BLaER1 (cell line): ENCODE data around the gene MYADML2.
A peak's percentile ranks its signal among the peaks of the same experiment; 100 is the strongest.

Experiments used
- H3K27ac ChIP-seq: shearing (Covaris generic); formaldehyde crosslinking; 2 replicates; pipeline ENCODE4 v1.8.1; 2022
- H3K27me3 ChIP-seq: shearing (Covaris generic); formaldehyde crosslinking; 2 replicates; pipeline ENCODE4 v1.8.1; 2022
- H3K36me3 ChIP-seq: shearing (Covaris generic); formaldehyde crosslinking; 2 replicates; pipeline ENCODE4 v1.8.1; 2022
- H3K4me1 ChIP-seq: shearing (Covaris generic); formaldehyde crosslinking; 2 replicates; pipeline ENCODE4 v1.8.1; 2022
- H3K4me2 ChIP-seq: shearing (Covaris generic); formaldehyde crosslinking; 2 replicates; pipeline ENCODE4 v1.8.1; 2022
- H3K4me3 ChIP-seq: shearing (Covaris generic); formaldehyde crosslinking; 2 replicates; pipeline ENCODE4 v1.8.1; 2022
- H3K9ac ChIP-seq: shearing (Covaris generic); formaldehyde crosslinking; 2 replicates; pipeline ENCODE4 v1.8.1; 2022
- H3K9me3 ChIP-seq: shearing (Covaris generic); formaldehyde crosslinking; 2 replicates; pipeline ENCODE4 v1.8.1; 2022
- H4K20me1 ChIP-seq: shearing (Covaris generic); formaldehyde crosslinking; 2 replicates; pipeline ENCODE4 v1.8.1; 2022
- Cebpa-rat ChIP-seq: shearing (Covaris generic); IDR thresholded peaks from 2 replicates; pipeline ENCODE4 v1.8.1; 2022

MYADML2 gene

DNA sequence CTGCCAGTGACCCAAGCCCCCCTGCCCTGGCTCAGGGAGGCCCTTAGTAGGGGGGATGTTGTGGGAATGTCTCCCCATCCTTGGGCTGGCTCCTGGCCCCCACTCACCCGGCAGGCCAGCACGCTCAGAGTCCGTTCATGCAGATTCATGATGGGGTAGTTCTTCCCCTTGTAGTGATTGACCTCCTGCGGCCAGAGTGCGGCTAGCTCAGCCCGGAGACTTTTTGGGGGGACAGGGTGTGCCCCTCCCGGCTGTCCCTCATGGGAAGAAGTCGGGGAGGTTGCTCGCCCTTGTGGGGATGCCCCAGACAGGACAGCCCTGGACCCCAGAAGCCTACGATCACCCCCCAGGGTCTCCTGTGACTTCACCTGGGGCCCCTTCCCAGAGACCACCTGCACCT, 41.0 kb downstream of the MYADML2 start:
- Histone ChIP-seq H3K4me1 (peaks cover 67% of the 10 kb centered on the region), H3K4me2 (no peak overlapping the region; the same call in 1 of the 2 replicates), H3K27ac (no peak overlapping the region), H4K20me1 (peaks cover 81% of the 10 kb centered on the region), H3K9ac (no peak overlapping the region), H3K9me3 (no peaks in the 10 kb centered on the region), H3K27me3 (peaks cover 35% of the 10 kb centered on the region), H3K4me3 (no peak overlapping the region), H3K36me3 (peaks cover 74% of the 10 kb centered on the region)
- no peak for TF ChIP-seq Cebpa-rat

DNA sequence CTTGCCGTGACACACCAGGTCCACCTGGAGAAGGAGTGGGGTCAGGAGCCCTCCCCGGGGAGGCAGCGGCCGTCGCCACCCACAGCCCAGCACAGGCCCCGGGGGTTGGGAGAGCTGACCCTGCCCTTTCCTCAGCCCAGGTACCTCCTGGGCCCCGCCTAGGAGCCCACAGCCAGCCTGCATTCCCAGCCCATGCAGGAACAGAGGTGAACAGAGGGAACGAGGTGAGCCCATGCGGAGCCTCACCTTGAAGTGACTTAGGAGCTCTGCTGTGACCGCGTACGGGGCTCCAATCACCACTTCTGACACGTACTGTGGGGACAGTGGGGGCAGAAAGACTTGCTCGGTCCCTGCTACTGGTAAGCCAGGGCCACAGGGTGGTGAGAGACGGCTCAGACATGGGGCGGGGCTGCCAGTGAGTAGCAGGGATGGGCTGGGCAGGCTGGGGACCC, 41.6 kb downstream of the MYADML2 start:
- Histone ChIP-seq H3K36me3 (peaks cover 80% of the 10 kb centered on the region), H3K4me1 (peaks cover 64% of the 10 kb centered on the region), H3K9me3 (no peaks in the 10 kb centered on the region), H3K4me3 (no peak overlapping the region), H3K4me2 (peak overlapping the region; percentile 76), H3K27ac (no peak overlapping the region), H3K27me3 (peaks cover 40% of the 10 kb centered on the region), H4K20me1 (peaks cover 81% of the 10 kb centered on the region), H3K9ac (no peak overlapping the region)
- TF ChIP-seq Cebpa-rat, result no peak

DNA sequence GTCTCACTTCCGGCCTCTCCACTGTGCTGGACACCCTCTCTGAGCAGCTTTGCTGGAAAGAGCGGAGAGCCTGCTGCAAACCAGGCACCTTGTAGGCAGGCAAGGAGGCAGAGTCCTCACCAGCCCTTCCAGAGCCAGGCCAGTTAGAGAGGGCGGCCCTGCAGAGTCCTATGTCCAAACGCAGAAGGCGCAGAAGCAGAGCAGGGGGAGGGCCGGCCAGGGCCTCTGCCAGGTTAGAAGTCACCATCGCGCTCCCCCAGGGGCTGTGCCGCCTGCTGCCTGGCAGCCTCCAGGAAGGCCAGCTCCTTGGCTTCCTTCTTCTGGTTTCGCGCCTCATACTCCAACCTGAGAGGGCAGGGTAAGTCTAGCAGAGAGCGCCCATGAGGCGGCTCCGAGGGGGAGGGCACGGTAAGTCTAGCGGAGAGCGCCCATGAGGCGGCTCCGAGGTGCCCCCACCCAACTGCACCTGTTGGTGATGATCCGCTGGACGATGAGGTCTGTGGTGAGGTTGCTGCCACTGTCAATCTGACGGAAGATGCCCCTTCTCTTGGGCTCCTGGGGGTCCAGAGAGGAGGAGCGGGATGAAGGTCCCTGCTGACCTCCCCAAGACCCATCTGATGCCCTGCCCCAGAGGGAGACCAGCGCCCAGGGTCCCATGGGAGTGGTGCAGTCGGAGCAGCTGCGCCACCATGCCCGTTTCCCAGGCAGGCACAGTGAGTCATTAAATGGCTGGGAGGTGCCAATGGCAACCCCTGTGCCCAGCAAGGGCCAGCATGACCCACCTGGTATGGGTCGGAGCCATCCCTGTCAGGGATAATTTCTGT, 42.2 kb downstream of the MYADML2 start:
- Histone ChIP-seq H3K36me3 (peaks cover 86% of the 10 kb centered on the region), H3K9me3 (no peaks in the 10 kb centered on the region), H4K20me1 (peaks cover 81% of the 10 kb centered on the region), H3K27ac (no peak overlapping the region), H3K9ac (peak overlapping the region; percentile 14; the same call in 1 of the 2 replicates), H3K27me3 (peaks cover 43% of the 10 kb centered on the region), H3K4me3 (no peak overlapping the region), H3K4me1 (peaks cover 58% of the 10 kb centered on the region), H3K4me2 (peak overlapping the region; percentile 76)
- TF ChIP-seq Cebpa-rat, result no peak

DNA sequence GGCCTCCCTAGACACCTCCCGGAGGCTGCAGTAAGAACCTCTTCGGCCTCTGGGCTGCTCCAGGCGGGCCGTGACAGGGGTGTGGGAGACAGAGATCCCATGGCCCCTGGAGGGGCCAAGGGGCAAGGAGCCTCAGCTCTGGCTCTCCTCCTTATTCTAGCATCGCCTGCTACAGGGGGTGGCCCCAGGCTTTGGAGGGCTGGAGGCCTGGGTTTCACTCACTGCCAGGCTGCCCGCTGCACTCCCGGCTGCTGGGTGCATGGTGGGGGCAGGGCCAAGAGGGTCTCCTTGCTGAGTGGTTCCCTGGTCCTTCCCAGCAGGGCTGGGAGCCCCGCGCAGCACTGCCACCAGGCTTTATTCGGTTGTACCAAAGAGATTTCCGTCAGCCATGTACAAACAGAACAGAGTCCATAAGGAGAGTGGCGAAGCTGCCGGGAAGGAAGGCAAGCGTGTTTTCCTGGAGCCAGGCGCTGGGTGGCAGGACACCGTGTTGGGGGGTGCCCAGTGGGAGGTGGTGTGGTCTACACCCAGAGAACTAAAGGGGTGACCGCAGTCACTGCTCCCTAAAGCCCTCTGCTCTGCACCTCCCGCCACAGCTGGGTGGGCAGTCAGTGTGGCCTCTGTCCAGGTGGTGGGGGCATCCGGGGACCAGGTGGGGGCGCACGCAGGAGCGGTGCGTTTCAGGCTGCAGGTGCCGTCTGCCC, 43.0 kb downstream of the MYADML2 start:
- Histone ChIP-seq H3K9ac (no peak overlapping the region), H3K9me3 (no peaks in the 10 kb centered on the region), H3K4me3 (no peak overlapping the region), H3K36me3 (peaks cover 88% of the 10 kb centered on the region), H4K20me1 (peaks cover 82% of the 10 kb centered on the region), H3K27ac (no peak overlapping the region), H3K4me2 (peak overlapping the region; percentile 76), H3K27me3 (peaks cover 43% of the 10 kb centered on the region), H3K4me1 (peaks cover 50% of the 10 kb centered on the region)
- no peak for TF ChIP-seq Cebpa-rat

DNA sequence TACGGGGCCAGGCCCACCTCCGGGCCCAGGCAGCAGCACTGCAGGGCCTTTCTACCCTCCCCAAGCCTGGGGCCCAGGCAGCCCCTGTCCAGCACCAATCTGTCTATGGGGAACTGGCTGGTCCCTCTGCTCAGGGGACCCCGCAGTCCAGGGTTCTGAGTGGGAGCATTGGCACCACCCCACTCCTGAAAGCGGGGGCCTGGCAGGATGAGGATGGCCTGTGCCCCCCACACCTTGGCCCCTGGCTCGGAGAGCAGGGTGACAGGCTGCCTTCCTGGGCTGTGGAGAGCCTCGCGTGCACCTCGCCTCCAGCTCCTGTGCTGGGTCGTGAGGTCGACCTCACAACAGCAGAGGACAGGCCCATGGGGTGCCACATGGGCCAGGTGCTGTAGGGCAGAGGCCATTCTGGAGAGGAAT, 43.6 kb downstream of the MYADML2 start:
- H3K9me3 ChIP-seq, result no peaks in the 10 kb centered on the region
- peaks cover 86% of the 10 kb centered on the region for H4K20me1 ChIP-seq
- no peak overlapping the region for H3K4me2 ChIP-seq
- peaks cover 88% of the 10 kb centered on the region for H3K36me3 ChIP-seq
- peaks cover 48% of the 10 kb centered on the region for H3K4me1 ChIP-seq
- H3K4me3 ChIP-seq, result no peak overlapping the region
- no peak overlapping the region for H3K9ac ChIP-seq
- no peak overlapping the region for H3K27ac ChIP-seq
- peaks cover 43% of the 10 kb centered on the region for H3K27me3 ChIP-seq
- no peak for TF ChIP-seq Cebpa-rat

DNA sequence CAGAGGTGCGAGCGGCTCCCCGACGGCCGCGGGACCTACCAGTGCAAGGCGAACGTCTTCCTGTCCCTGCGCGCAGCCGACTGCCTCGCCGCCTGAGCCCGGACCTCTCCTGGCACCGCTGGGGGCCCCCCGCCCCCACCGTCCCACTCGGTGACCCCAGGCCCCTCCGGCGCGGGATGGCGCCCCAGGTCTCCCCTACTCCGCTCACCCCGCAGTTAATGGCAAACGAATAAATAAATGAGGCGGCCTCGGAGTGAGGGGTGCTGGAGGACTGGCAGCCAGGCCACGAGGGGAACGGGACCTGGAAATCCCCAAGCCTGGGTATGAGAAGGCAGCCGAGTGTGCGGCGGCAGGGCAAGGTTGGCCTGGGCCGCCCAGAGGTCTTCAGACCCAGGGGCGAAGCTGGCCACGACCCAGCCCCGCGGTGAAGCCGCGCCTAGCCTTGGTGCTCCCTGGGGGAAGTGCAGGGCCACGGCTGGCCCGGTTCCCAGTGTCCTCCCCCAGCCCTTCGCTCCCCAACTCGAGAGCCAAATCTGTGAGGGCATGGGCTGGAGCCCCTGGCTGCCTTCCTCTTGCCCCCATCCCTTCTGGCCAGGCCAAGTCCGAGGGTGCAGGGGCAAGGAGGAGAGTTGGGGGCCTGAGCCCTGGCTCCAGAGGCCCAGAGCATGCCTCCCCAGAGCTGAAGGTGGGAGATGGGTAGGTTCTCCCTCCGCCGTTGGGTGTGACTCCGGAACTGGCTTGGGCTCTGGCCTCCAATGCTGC, 44.2 kb downstream of the MYADML2 start:
- TF ChIP-seq Cebpa-rat, result no peak
- H3K9me3 ChIP-seq, result no peaks in the 10 kb centered on the region
- peaks cover 43% of the 10 kb centered on the region for H3K27me3 ChIP-seq
- peaks cover 42% of the 10 kb centered on the region for H3K4me1 ChIP-seq
- no peak overlapping the region for H3K9ac ChIP-seq
- no peak overlapping the region for H3K4me3 ChIP-seq
- H3K27ac ChIP-seq, result no peak overlapping the region
- H3K4me2 ChIP-seq, result peak overlapping the region; percentile 34; the same call in 1 of the 2 replicates
- H4K20me1 ChIP-seq, result peaks cover 86% of the 10 kb centered on the region
- H3K36me3 ChIP-seq, result peaks cover 88% of the 10 kb centered on the region

DNA sequence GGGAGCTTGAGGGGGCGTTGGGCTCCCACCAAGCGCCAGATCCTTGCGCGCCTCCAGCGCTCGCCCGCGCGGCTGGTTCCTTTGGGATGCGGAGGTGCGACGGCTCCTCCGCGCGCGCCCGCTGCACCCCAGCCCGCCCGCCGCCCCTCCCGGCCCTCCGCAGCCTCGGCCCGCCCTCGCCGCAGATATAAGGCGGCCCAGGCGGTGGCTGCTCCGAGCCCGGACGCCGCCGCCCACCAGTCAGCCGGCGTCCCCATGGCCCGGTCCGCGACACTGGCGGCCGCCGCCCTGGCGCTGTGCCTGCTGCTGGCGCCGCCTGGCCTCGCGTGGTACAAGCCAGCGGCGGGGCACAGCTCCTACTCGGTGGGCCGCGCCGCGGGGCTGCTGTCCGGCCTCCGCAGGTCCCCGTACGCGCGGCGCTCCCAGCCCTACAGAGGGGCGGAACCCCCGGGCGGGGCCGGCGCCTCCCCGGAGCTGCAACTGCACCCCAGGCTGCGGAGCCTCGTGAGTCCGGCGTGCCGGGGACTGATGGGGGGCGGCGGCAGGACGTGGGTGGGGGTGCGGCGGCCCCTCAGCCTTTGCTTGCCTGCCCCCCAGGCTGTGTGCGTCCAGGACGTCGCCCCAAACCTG, 44.9 kb downstream of the MYADML2 start, which contains the start of gene NPB:
NPB (plus strand) TSS at position 216 of the 630 bp plus-strand sequence; CDS start at position 256, 40 bp downstream.
- no peak within 1 kb of the TSS for H3K4me3 ChIP-seq
- H3K4me2 ChIP-seq, result peak within 1 kb of the TSS; percentile 34; the same call in 1 of the 2 replicates
- H3K36me3 ChIP-seq, result peaks cover 88% of the 10 kb centered on the region
- no peak within 1 kb of the TSS for H3K9ac ChIP-seq
- peaks cover 87% of the 10 kb centered on the region for H4K20me1 ChIP-seq
- no peak for TF ChIP-seq Cebpa-rat
- H3K27ac ChIP-seq, result no peak within 1 kb of the TSS
- H3K27me3 ChIP-seq, result peaks cover 43% of the 10 kb centered on the region
- peaks cover 38% of the 10 kb centered on the region for H3K4me1 ChIP-seq
- no peaks in the 10 kb centered on the region for H3K9me3 ChIP-seq

DNA sequence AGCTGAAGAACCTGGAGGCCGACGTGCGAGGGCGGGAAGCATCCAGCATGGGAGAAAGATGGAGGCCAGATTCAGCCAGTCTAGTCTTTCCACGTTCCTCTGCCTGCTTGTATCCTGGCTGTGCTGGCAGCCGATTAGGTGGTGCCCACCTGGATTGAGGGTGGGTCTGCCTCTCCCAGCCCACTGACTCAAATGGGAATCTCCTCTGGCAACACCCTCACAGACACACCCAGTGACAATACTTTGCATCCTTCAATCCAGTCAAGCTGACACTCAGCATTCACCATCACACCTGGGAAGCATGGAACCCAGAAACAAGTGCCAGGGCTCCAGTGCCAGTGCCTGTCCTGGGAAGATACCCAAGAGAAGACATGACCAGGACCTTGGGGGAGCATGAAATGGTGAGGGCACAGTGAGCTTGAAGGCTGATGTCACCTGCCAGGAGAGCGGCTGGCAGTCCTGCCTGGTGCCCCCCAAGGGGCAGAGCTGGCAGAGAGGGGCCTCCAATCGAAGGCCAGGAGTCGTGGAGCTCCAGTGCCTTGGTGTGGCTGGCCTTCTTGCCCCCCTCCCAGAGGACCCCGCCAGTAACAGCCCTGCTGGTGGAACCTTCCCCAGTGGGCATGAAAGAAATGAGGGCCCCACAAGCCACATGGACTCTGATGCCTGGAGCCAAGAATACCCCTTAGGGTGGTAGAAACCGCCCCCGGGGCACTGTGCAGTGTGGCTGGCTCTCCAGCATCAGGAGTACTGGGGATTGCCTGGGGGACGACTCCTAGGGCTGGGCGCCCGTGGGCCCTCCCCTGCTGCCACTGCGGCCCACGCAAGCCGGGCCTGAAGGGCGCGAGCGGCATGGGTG, 45.6 kb downstream of the MYADML2 start:
- no peak overlapping the region for H3K27ac ChIP-seq
- H3K9ac ChIP-seq, result no peak overlapping the region
- no peaks in the 10 kb centered on the region for H3K9me3 ChIP-seq
- H3K4me3 ChIP-seq, result no peak overlapping the region
- H3K36me3 ChIP-seq, result peaks cover 88% of the 10 kb centered on the region
- H4K20me1 ChIP-seq, result peaks cover 87% of the 10 kb centered on the region
- no peak for TF ChIP-seq Cebpa-rat
- H3K27me3 ChIP-seq, result peaks cover 43% of the 10 kb centered on the region
- peaks cover 38% of the 10 kb centered on the region for H3K4me1 ChIP-seq
- no peak overlapping the region for H3K4me2 ChIP-seq
